Midbrain (tissue), 1 donor: ENCODE results near the gene RAPGEF5.

Experiments
- DNase-seq: peaks from one replicate; lab custom pipeline; 2025; lab: John Stamatoyannopoulos, UW

Gene RAPGEF5

GRCh38 chr7:22152690-22153089 lies 204.3 kb downstream of the RAPGEF5 start:
- no peak for DNase-seq

GRCh38 chr7:22151901-22152300 lies 205.1 kb downstream of the RAPGEF5 start:
- DNase-seq, result no peak

- no peak for DNase-seq
Observed at GRCh38 chr7:22150221-22150620, 206.7 kb downstream of the RAPGEF5 start.

- DNase-seq, result no peak
Observed at GRCh38 chr7:22147868-22148267, 209.1 kb downstream of the RAPGEF5 start.

GRCh38 chr7:22146961-22147512 lies 209.9 kb downstream of the RAPGEF5 start:
- DNase-seq, result no peak

- no peak for DNase-seq
Observed at GRCh38 chr7:22144950-22145349, 212.0 kb downstream of the RAPGEF5 start.

GRCh38 chr7:22143491-22143890 lies 213.5 kb downstream of the RAPGEF5 start:
- DNase-seq, result no peak

- peak; percentile 21 for DNase-seq
Observed at GRCh38 chr7:22142572-22142971, 214.4 kb downstream of the RAPGEF5 start.

- no peak for DNase-seq
Observed at GRCh38 chr7:22141355-22141754, 215.6 kb downstream of the RAPGEF5 start.

- no peak for DNase-seq
Observed at GRCh38 chr7:22140578-22140977, 216.4 kb downstream of the RAPGEF5 start.

- DNase-seq, result no peak
Observed at GRCh38 chr7:22138886-22139285, 218.1 kb downstream of the RAPGEF5 start.

GRCh38 chr7:22138106-22138505 lies 218.8 kb downstream of the RAPGEF5 start:
- DNase-seq, result no peak

GRCh38 chr7:22137466-22137865 lies 219.5 kb downstream of the RAPGEF5 start:
- DNase-seq, result no peak

GRCh38 chr7:22137026-22137425 lies 219.9 kb downstream of the RAPGEF5 start:
- DNase-seq, result no peak

- DNase-seq, result no peak
Observed at GRCh38 chr7:22129819-22130580, 227.0 kb downstream of the RAPGEF5 start.

- DNase-seq, result no peak
Observed at GRCh38 chr7:22129166-22129565, 227.8 kb downstream of the RAPGEF5 start.

GRCh38 chr7:22128528-22128920 lies 228.4 kb downstream of the RAPGEF5 start:
- no peak for DNase-seq

GRCh38 chr7:22127835-22128527 lies 229.0 kb downstream of the RAPGEF5 start:
- no peak for DNase-seq

GRCh38 chr7:22125436-22125835 lies 231.5 kb downstream of the RAPGEF5 start:
- DNase-seq, result no peak

- no peak for DNase-seq
Observed at GRCh38 chr7:22124941-22125340, 232.0 kb downstream of the RAPGEF5 start.

- no peak for DNase-seq
Observed at GRCh38 chr7:22123139-22123538, 233.8 kb downstream of the RAPGEF5 start.

GRCh38 chr7:22121702-22122474 lies 235.1 kb downstream of the RAPGEF5 start:
- DNase-seq, result no peak
